ENCODE measurements around the gene SNX25. TPM values are rescaled to one million over a fixed set of nuclear protein-coding genes. Genes with fewer than 3 reads are reported as not detected.

The SNX25 gene
- polyA plus RNA-seq, 1 donor (not counting 4 experiments of a cell fraction or from before 2014, with no cell fraction given) = 5.0 TPM

- FAIRE-seq = no peak
- H3K9ac ChIP-seq (ENCODE audit: control insufficient read depth, extremely low read depth, insufficient read depth, low read length) = no peak overlapping the region
- no peaks in the 10 kb centered on the region for H4K20me1 ChIP-seq (ENCODE audit: control insufficient read depth, extremely low read depth, insufficient read depth, low read length)
- no peak overlapping the region for H3K4me3 ChIP-seq (ENCODE audit: control insufficient read depth in 2 of 3, extremely low read depth in 1 of 3, insufficient read depth in 2 of 3, low read depth in 1 of 3, low read length in 3 of 3)
- H3K27me3 ChIP-seq (ENCODE audit: control insufficient read depth, extremely low read depth, insufficient read depth, low read length) = no peaks in the 10 kb centered on the region
- DNase-seq (ENCODE audit: low read depth, low spot score) = no peak
- H3K4me1 ChIP-seq (ENCODE audit: control insufficient read depth, extremely low read depth, insufficient read depth, low read length) = peaks cover 17% of the 10 kb centered on the region
- TF ChIP-seq CTCF (optimal IDR thresholded peaks at IDR 0.05 in 1 of 3, IDR thresholded peaks at IDR 0.05 in 1 of 3, conservative IDR thresholded peaks at IDR 0.05 in 1 of 3; ENCODE audit: extremely low read depth in 1 of 3, insufficient read depth in 2 of 3, low read length in 3 of 3) (no peak), EZH2 (IDR thresholded peaks at IDR 0.05; ENCODE audit: low read length) (no peak)
- no peaks in the 10 kb centered on the region for H3K9me3 ChIP-seq (ENCODE audit: control insufficient read depth, low read depth, low read length)
- H3K36me3 ChIP-seq (ENCODE audit: control insufficient read depth in 2 of 2, extremely low read depth in 1 of 2, insufficient read depth in 2 of 2, low read length in 2 of 2) = no peaks in the 10 kb centered on the region
- no peaks in the 10 kb centered on the region for H3K79me2 ChIP-seq (ENCODE audit: control insufficient read depth, insufficient read depth, low read length)
- dilution Hi-C loops (cut with MboI; ENCODE audit: extremely low pct_ligation_motif_present, low sequenced_read_pairs) = no loop called here
- no peak overlapping the region for H2AFZ ChIP-seq (ENCODE audit: control insufficient read depth, low read length)
- no peak overlapping the region for H3K27ac ChIP-seq (ENCODE audit: control insufficient read depth, insufficient read depth, low read length)
- no peak overlapping the region for H3K4me2 ChIP-seq (ENCODE audit: control insufficient read depth, extremely low read depth, insufficient read depth, low read depth, low read length)
- no peaks in the 10 kb centered on the region for H3K9me1 ChIP-seq (ENCODE audit: control insufficient read depth, extremely low read depth, insufficient read depth, low read length)
Observed at GRCh38 chr4:185254434-185254833, 45.0 kb downstream of the SNX25 start.

- H3K4me3 ChIP-seq (ENCODE audit: control insufficient read depth in 2 of 3, extremely low read depth in 1 of 3, insufficient read depth in 2 of 3, low read depth in 1 of 3, low read length in 3 of 3) = no peak overlapping the region
- DNase-seq (ENCODE audit: low read depth, low spot score) (no peak), FAIRE-seq (no peak)
- no peak overlapping the region for H2AFZ ChIP-seq (ENCODE audit: control insufficient read depth, low read length)
- H3K4me2 ChIP-seq (ENCODE audit: control insufficient read depth, extremely low read depth, insufficient read depth, low read depth, low read length) = no peak overlapping the region
- TF ChIP-seq EZH2 (IDR thresholded peaks at IDR 0.05; ENCODE audit: low read length) (no peak), CTCF (optimal IDR thresholded peaks at IDR 0.05 in 1 of 3, IDR thresholded peaks at IDR 0.05 in 1 of 3, conservative IDR thresholded peaks at IDR 0.05 in 1 of 3; ENCODE audit: extremely low read depth in 1 of 3, insufficient read depth in 2 of 3, low read length in 3 of 3) (no peak)
- no peaks in the 10 kb centered on the region for H3K79me2 ChIP-seq (ENCODE audit: control insufficient read depth, insufficient read depth, low read length)
- H3K9me1 ChIP-seq (ENCODE audit: control insufficient read depth, extremely low read depth, insufficient read depth, low read length) = no peaks in the 10 kb centered on the region
- H4K20me1 ChIP-seq (ENCODE audit: control insufficient read depth, extremely low read depth, insufficient read depth, low read length) = no peaks in the 10 kb centered on the region
- no peaks in the 10 kb centered on the region for H3K36me3 ChIP-seq (ENCODE audit: control insufficient read depth in 2 of 2, extremely low read depth in 1 of 2, insufficient read depth in 2 of 2, low read length in 2 of 2)
- no peaks in the 10 kb centered on the region for H3K27me3 ChIP-seq (ENCODE audit: control insufficient read depth, extremely low read depth, insufficient read depth, low read length)
- no peaks in the 10 kb centered on the region for H3K9me3 ChIP-seq (ENCODE audit: control insufficient read depth, low read depth, low read length)
- H3K4me1 ChIP-seq (ENCODE audit: control insufficient read depth, extremely low read depth, insufficient read depth, low read length) = peaks cover 17% of the 10 kb centered on the region
- dilution Hi-C loops (cut with MboI; ENCODE audit: extremely low pct_ligation_motif_present, low sequenced_read_pairs) = no loop called here
- no peak overlapping the region for H3K9ac ChIP-seq (ENCODE audit: control insufficient read depth, extremely low read depth, insufficient read depth, low read length)
- H3K27ac ChIP-seq (ENCODE audit: control insufficient read depth, insufficient read depth, low read length) = no peak overlapping the region
Observed at GRCh38 chr4:185255868-185256267, 46.5 kb downstream of the SNX25 start.
